ENCODE data around the gene CCDC85C.

- TF ChIP-seq CTCF (IDR thresholded peaks at IDR 0.05), result no peak
- no peak for TF ChIP-seq POLR2A (IDR thresholded peaks at IDR 0.05)
Measured at GRCh38 chr14:99572173-99572999, 31.6 kb downstream of the CCDC85C start.

Measured in testis (tissue), 2 donors.